Medulla oblongata (tissue), 1 donor: ENCODE measurements around the gene ASB6.
"Not testable (repeated sequence)": the region's sequence is repeated elsewhere in the genome, so short reads cannot be mapped to it uniquely, and the experiment has no call there.

Source experiments
- DNase-seq: peaks from one replicate; pipeline ENCODE4 v3.0.0-alpha.2; 2015; ENCODE audit errors: extremely low spot score

Gene ASB6

DNA sequence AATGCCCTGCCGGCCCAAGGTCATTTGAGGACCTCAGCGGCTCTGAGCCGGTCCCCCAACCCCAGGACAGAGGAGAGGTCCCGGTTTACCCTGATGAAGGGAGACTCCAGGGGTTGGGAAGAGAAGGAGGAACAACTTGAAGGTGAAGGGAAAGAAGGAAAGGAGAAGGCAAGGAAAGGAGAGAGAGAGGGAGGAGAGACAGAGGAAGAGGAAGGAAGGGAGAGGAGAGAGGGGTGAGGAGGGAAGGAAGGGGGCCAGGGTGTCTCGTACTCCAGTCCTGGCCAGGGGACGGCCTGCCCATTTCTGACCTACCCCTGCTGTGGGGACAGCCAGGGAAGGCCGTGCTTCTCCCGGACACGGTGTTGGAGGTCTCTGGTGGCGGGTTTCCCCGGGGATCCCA, 25.4 kb upstream of the ASB6 start:
- DNase-seq, result no peak

DNA sequence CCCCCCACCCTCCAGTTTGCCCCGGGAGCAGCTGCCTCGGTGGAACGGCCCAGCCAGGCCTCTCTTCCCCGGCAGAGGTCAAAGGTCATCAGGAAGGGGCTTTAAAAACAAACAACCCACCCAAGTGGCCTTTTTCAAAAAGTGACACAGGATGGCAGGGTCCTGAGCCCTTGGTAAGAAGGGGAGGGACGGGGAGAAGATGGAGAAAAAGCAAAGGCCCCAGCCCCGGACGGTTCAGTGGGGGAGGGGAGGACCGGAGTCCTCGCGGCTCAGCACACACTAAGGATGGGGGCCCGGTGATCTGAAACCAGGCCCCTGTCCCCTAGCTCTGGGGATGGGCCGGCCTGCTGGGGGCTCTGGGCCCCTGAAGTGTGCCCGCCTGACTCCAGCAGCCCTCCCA, 24.6 kb upstream of the ASB6 start:
- DNase-seq, result no peak

DNA sequence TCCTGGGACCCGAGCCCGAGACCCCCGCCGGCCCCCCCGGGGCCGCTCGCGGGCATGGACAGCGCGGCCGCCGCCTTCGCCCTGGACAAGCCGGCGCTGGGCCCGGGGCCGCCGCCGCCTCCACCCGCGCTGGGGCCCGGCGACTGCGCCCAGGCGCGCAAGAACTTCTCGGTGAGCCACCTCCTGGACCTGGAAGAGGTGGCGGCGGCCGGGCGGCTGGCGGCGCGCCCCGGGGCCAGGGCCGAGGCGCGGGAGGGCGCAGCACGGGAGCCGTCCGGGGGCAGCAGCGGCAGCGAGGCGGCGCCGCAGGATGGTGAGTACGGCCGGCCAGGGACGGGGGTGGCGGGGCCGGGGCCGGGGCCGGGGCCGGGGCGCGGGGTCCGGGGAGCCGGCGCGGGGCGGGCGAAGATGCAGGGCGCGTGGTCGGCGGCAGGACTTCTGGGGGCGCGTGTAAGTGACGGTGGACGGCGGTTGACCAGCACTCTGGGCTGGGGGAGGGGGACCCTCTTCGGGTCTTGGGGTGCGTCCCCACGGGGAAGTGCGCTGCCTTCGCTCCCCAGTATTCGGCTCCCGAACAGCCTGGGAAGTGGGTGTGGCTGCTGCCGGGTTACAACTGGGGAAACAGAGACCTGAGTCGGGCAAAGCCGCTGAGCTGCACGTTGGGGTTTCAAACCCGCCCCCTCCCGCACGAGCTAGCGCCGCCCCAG, 24.0 kb upstream of the ASB6 start:
- DNase-seq, result no peak

DNA sequence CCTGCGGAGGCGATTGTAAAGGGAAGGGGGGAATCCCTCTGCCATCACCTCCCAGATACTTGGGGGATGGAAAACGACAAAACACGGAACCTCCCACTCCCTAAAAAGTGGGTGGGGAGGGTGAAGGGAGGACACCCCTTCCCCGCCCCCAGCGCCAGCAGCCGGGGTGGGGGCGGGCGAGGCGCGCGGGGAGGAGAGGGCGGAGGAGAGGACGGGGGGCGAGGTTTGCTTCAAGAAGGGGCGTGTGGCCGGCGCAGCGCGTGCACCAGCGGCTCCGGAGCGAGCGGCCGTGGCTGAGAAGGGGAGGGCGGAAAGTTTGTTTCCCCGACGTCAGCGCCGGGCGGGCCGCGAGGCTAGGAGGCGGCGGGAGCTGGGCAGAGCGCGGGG, 23.4 kb upstream of the ASB6 start, which contains the start of gene PRRX2:
Gene PRRX2 (plus strand): TSS at position 259 of the 387 bp plus-strand sequence. CDS start 221 bp downstream, outside the sequence.
- no peak for DNase-seq

DNA sequence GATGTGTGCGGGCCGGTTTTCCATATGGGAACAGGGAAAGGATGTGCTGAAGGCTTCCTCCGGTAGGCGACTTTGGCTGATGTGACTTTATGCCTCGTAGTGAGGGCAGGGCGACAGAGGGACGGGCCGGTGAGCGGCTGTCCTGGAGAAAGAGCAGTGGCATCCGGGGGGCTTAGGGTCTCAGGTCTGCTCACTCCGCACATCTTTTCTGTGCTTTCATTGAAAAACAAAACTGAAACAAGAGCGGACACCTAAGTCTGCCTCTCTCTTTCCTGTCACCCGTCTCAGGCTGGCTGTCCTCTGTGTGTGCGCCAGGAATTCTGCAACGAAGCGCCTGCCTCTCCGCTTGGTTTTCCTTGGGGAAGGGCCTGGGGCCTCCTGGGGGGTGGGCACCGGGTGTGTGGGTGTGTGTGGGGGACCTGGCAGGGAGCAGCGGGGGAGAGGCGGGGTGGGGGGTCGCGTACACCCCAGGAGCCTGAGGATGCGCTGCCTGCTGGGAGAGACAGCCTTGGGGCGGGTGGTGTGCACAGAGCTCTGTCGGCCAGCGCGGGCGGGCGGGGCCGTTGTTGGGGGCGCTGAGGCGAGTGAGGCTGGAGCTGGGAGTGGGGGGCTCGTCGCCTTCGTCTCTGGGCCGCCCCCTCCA, 22.9 kb upstream of the ASB6 start:
- no peak for DNase-seq

DNA sequence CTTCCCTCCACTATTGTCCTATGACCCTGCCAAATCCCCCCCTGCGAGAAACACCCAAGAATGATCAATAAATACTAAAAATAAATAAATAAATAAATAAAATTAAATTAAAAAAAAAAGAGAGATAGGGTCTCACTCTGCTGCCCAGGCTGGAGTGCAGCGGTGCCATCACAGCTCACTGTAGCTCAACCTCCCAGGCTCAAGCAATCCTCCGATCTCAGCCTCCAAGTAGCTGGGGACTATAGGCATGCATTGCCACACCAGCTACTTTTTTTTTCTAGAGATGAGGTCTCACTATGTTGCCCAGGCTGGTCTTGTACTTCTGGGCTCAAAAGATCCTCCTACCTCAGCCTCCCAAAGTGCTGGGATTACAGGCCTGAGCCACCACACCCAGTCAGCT, 20.3 kb upstream of the ASB6 start:
- not testable (repeated sequence) for DNase-seq

DNA sequence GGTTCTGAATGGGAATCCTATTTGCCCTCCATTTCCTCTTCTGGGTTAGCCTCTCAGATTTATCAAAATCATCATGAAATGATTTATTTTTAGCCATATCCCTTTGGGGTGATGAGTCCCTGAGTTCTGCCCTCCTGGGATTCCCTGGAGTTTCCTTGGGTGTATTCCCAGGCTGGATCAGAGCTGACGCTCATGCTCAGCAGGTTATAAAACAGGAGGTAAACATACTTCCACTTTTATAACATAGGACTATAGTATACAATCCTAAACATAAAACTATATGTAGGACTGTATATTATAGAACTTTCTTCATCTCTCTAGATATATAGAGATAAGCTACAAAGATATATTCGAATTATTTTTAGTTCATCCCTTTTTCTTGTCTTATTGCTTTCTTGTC, 19.1 kb upstream of the ASB6 start:
- no peak for DNase-seq

DNA sequence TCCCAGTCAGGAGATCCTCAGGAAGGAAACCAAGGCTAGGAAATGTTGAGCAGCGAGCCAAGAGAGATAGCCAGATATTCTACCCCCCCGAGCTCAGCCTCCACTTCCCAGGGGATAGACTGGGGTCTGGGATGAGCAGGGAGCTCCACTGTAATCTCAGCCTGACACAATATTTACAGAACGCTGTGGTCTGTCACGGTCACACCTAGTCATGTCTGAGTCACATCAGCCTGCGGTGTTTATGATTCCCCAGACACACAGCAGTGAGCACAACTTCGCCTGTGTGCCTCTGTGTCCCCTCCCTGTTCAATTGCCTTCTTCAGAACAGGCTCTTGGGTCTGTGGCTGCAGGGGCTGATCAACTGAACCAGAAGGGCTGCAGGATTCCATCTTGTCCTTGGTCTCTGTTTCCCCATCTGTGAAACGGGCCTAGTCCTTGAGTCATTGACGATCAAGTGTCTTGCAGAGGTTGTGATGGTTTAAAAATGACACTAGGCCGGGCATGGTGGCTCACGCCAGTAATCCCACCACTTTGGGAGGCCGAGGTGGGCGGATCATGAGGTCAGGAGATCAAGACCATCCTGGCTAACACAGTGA, 14.9 kb upstream of the ASB6 start:
- DNase-seq, result no peak

DNA sequence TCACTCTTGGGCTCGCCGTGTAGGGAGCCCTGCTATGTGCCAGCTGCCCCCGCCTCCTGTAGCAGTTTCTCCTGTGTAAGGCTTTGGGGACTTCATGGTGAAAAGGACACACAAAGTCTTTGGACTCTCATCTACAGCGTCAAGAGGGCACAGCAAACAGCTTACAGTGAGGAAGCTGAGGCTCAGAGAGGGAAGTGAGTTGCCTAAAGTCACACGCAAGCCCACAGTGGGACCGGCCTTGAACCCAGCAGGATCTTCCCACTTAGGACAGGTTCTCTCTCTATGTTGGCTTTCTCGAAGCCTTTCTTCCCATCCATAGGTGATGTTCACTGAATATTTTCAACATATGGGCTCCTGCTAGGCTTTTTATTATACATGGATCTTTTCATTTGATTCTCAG, 13.7 kb upstream of the ASB6 start:
- no peak for DNase-seq

DNA sequence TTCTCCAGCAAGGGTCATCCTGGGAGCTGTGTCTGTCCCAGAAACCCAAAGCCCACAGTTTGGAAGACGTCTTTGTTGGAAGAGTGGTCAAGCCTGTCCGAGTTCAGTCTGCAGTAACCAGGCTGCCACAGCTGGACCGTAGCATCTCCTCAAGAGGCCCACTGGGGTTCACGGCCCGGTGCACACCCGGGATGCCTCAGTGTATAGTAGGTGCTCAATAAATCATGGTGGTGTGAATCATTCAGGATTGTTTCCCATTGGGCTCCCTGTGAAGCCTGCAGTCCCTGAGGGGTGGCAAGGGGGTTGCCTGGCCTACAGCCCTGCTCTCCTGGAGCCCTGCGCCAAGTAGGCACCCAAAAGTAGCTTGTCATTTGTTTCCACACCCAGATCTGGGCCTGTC, 13.2 kb upstream of the ASB6 start:
- no peak for DNase-seq

DNA sequence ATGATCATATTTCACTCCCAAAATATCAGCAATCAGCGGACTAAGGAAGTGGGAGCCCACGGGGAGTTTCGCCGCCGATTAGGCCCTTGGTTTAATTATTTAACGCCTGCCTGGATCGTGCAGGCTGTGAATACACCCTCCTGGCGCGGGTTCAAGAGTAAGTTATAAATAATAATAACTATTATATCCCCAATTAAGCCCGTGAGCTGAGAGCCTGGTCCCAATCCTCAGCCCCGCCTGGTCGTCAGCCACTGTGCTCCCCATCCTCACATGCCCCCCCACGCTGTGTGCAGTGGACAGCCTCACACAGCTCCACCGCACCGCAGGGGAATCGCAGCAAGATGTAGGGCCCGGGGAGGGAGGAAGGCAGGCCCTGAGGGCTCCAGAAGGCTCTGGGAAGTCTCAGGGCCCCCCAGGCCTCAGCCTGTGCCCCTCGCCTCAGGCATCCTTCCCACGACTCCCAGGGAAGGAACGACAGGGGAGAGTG, 12.6 kb upstream of the ASB6 start:
- DNase-seq, result no peak

DNA sequence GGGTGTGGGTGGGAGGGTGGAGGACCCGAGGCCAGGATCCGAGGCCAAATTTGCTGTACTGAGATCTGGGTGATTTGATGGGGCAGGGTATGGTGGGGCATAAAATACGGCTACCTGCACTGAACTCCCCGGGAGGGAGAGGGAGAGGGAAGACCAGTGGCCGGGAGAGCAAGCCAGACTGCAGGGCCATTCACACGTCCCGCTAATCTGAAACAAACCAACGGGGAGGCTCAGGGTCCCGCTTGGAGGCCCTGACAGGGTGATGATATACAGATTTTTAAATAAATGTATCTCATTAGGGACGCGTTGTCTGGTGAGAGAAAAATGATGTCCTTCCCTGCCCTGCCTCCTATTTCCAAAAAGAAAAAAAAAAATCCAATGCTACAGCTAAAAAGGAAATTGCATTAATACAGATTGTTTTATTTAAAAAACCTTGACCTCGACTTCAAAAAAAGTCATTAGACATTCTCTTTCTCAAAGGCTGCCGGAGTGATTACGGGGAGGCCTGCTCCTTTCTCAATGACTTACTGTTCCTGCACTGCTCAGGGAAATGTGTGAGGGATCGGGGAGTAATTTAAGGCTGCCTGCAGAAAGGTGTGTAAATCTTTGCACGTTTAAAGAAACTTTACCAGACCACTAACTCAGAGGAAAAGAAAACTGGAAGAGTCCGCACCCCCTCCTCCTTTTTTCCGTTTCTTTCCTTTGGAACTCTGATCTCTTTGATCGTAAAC, 12.0 kb upstream of the ASB6 start:
- DNase-seq, result no peak

DNA sequence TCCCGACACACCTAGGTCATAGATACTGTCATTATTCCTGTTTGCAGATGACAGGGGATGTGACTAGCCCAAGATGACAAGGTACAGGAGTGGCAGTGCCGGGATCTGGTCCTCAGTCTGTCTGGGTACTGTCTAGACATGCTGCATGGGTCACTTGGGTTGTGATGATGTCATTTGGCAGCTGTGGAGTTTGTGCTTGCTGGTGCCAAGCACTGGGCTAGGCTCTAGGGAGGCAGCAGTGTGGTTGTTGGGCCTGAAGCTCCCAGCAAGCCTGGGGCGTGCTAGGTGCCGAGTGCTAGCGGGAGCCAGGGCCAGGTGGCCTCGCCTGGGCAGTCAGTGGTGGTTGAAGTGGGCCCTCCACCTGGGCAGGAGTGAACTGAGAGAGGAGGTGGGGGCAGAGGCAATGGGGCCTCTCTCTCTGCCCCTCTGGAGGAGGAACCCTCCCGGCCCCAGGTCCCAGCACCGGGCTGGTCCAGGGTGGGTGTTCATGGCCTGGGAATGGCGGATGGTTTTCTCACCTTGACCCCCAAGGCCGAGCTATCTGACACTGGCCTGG, 8.8 kb upstream of the ASB6 start:
- DNase-seq, result no peak

DNA sequence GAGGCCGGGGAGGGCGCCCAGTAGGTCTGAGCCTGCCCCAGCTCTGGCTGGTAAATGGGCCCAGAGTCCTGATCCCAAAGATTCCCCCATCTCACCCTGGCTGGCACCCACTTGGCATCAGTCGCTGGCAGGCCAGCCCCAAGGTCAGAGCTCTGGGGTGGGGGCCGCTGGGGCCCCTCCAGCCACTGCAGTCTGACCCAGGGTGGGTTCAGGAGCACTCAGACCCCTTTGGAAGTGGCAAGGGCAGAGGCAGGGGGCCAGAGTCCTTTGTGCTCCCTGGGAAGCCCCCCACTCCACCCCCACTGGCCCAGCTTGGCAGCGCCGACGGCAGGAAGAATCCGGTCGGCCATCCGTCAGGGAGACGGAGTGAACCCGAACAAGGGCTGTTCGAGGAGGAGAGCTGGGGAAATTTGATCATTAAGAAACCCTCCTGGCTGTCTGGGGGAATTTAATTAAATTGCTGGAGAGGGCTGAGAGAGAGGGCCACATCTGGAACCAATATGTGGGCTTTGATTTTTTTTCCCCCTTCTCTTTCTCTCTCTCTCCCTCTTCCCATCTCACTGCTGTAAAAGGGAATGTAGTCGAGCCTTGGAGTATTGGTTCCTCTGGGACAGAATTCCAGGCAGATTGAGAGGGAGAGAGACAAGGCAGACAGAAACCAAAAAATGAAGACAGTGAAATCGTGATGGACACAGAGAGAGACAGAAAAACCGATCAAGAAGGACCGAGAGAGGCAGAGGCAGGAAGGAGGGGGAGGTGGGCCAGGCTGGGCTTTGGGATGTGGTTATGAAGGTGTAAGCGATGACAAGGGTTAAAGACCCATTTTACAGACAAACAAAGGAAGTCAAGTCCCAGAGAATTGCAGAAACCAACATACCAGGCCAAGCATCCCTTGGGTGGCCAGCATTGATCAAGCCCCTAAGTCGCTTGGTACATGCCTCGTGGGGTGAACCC, 8.1 kb upstream of the ASB6 start:
- no peak for DNase-seq

DNA sequence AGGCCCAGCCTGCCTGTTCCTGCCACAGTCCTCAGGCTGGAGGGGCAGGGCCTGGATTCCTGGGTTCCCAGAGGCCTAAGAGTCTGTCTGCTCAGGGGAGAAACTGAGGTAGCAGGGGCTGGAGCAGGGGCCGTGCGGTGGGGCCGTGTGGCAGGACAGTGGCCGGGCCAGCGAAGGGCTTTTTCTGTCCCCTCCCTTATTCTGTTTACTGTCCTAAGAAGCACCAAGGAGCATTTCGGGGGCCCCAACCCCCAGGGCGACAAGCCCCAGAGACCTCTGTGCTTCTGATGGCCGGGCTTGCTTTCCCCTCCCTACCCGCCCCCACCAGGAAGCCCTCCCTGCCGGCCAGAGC, 6.8 kb upstream of the ASB6 start:
- DNase-seq, result no peak

DNA sequence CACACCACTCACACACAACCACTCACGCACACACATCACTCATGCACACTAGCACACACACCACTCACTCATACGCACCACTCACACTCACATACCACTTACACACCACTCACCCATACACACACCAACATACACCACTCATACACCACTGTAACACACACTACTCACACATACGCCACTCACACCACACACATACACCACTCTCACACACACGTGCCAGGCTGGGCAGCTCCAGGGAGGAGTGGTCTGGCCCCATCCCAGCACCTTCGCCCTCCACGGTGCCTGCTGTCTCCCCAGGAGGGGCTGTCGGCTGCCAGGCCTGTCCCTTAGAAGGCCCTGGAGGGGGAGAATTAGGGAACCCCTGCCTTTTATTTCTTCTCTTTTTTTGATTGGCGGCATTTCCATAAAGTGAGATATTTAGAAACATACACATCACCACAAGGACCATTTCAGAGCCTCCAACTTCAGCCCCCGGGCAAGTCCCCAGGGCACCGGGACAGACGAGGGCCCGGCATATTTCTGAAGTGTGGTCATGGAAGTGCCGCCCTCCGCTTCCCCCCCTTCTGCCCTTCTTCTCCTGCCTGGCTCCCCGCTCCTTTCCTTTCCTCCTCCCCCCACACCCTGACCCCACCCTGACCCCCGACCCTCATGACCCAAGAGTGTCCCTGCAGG, 6.3 kb upstream of the ASB6 start:
- no peak for DNase-seq

DNA sequence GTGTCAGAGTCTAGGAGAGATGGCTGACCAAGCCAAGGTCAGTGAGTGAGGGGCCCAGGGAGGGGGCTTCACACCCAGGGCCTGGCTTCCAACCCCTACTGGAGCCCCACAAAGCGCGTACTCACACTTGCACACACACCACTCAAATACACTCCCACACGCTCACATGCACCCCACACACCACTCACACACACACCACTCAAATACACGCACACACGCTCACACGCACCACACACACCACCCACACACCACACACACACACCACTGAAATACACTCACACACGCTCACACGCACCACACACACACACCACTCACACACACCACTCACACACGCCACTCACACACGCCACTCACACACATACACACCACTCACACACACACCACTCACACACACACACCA, 5.7 kb upstream of the ASB6 start:
- no peak for DNase-seq

DNA sequence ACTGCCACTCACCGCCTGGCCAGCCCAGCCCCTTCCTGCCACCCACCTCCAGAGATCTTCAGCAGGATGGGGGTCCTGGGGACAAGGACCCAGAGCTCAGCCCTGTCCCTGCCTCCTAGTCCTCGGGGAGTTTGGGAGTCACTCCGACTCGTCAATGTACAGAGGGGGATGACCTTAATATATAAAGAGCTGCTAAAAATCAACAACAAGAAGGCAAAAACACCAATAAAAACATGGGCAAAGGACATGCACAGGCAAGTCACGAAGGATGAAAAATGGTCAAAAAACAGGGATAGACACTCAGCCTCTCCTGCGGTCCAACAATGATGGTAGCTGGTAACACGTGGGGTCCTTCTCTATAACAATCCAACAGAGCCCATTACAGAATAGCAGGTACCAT, 4.7 kb upstream of the ASB6 start:
- no peak for DNase-seq

DNA sequence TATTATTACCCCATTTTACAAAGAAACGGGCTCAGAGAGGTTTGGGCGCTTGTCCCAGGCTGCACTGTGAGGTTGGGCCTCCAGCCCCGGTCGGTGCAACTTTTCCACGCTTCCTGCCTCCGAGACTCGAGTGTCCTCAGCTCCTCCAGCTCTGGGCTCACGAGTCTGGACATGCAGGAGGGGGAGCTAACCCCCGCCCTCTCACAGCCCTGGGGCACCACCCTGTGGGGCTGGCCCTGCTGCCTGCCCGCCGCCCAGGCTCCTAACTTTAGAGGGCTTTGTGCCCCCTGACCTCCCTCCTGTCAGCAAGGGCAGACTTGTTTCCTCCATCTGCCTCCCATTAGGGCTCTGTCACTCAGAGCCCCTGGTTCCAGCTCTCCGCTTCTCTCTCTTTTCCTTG, 4.3 kb upstream of the ASB6 start:
- no peak for DNase-seq

DNA sequence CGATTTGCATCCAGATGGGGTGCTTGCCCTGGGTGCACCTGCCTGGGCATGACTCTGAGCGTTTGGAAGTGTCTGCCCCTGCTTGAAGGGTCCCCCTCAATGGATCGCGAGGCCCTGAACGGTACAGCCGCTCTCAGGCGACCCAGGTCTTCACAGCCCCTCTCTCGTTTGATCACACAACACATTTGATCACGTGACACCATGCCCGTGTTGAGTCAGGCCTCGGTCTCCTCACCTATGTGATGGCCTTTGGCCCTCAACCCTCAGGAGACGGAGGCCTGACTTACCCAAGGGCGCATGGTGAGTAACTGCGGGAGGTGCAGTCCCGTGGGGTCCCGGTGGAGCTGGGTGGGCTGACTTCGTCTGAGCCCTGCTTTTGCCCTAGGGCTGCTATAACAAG, 3.0 kb upstream of the ASB6 start:
- DNase-seq, result no peak

DNA sequence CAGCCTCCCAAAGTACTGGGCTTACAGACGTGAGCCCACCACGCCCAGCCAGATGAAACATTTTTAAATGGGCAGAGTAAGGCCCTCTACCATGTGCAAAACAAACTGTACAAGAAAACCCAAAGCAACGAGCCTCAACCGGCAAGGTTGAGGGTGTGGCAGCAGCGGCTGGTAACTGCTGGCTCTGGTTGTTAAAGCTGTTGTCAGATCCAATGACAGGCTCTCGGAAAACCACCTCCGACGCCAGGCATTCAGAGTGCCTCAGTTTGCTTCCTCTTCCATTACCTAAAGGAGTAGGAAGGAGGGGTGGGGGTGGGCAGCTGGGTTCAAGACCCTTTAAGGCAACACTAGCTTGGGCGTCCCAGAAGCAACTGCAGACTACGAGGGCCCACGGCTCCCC, 2.4 kb upstream of the ASB6 start:
- DNase-seq, result no peak
